ENCODE data around the gene KRT79. TPM values are rescaled to one million over a fixed set of nuclear protein-coding genes. Genes with fewer than 3 reads are reported as not detected.

KRT79 gene
- total RNA-seq, 1 donor from 2014 or later: not detected

- no peak overlapping the region for H3K27ac Mint-ChIP-seq (ENCODE audit: unreplicated experiment)
- peaks cover 6% of the 10 kb centered on the region for H3K27me3 Mint-ChIP-seq (ENCODE audit: unreplicated experiment)
- H3K9me3 Mint-ChIP-seq (ENCODE audit: unreplicated experiment): no peaks in the 10 kb centered on the region
- H3K4me3 Mint-ChIP-seq (ENCODE audit: unreplicated experiment): no peak overlapping the region
- no peak for DNase-seq
- H3K4me1 Mint-ChIP-seq (ENCODE audit: low read depth, unreplicated experiment): no peaks in the 10 kb centered on the region
- TF ChIP-seq CTCF (IDR thresholded peaks at IDR 0.05; ENCODE audit: partially characterized antibody, unreplicated experiment): no peak
- H3K36me3 Mint-ChIP-seq (ENCODE audit: unreplicated experiment): no peaks in the 10 kb centered on the region
These were observed 22.1 kb downstream of the KRT79 start for GRCh38 chr12:52812073-52812400.

GRCh38 chr12:52811191-52812072, 22.7 kb downstream of the KRT79 start:
- no peak for DNase-seq
- H3K4me1 Mint-ChIP-seq (ENCODE audit: low read depth, unreplicated experiment): no peaks in the 10 kb centered on the region
- peaks cover 2% of the 10 kb centered on the region for H3K9me3 Mint-ChIP-seq (ENCODE audit: unreplicated experiment)
- TF ChIP-seq CTCF (IDR thresholded peaks at IDR 0.05; ENCODE audit: partially characterized antibody, unreplicated experiment): no peak
- H3K27ac Mint-ChIP-seq (ENCODE audit: unreplicated experiment): no peak overlapping the region
- H3K36me3 Mint-ChIP-seq (ENCODE audit: unreplicated experiment): no peaks in the 10 kb centered on the region
- peaks cover 6% of the 10 kb centered on the region for H3K27me3 Mint-ChIP-seq (ENCODE audit: unreplicated experiment)
- no peak overlapping the region for H3K4me3 Mint-ChIP-seq (ENCODE audit: unreplicated experiment)

- H3K27ac Mint-ChIP-seq (ENCODE audit: unreplicated experiment): no peak overlapping the region
These were observed 23.6 kb downstream of the KRT79 start for GRCh38 chr12:52810554-52810953.

GRCh38 chr12:52809166-52809565, 24.9 kb downstream of the KRT79 start:
- H3K27ac Mint-ChIP-seq (ENCODE audit: unreplicated experiment): no peak overlapping the region
- peaks cover 3% of the 10 kb centered on the region for H3K9me3 Mint-ChIP-seq (ENCODE audit: unreplicated experiment)
- H3K4me3 Mint-ChIP-seq (ENCODE audit: unreplicated experiment): no peak overlapping the region
- no peaks in the 10 kb centered on the region for H3K4me1 Mint-ChIP-seq (ENCODE audit: low read depth, unreplicated experiment)
- peaks cover 6% of the 10 kb centered on the region for H3K27me3 Mint-ChIP-seq (ENCODE audit: unreplicated experiment)
- H3K36me3 Mint-ChIP-seq (ENCODE audit: unreplicated experiment): no peaks in the 10 kb centered on the region
- no peak for DNase-seq
- no peak for TF ChIP-seq CTCF (IDR thresholded peaks at IDR 0.05; ENCODE audit: partially characterized antibody, unreplicated experiment)

More at GRCh38 chr12:52810554-52810953, 23.6 kb downstream of the KRT79 start:
- DNase-seq: no peak
- Mint-ChIP-seq H3K4me3 (ENCODE audit: unreplicated experiment) (no peak overlapping the region), H3K36me3 (ENCODE audit: unreplicated experiment) (no peaks in the 10 kb centered on the region), H3K27me3 (ENCODE audit: unreplicated experiment) (peaks cover 8% of the 10 kb centered on the region), H3K4me1 (ENCODE audit: low read depth, unreplicated experiment) (no peaks in the 10 kb centered on the region), H3K9me3 (ENCODE audit: unreplicated experiment) (peaks cover 2% of the 10 kb centered on the region)
- TF ChIP-seq CTCF (IDR thresholded peaks at IDR 0.05; ENCODE audit: partially characterized antibody, unreplicated experiment): no peak

- no peak overlapping the region for H3K27ac Mint-ChIP-seq (ENCODE audit: unreplicated experiment)
- H3K4me3 Mint-ChIP-seq (ENCODE audit: unreplicated experiment): no peak overlapping the region
- peaks cover 5% of the 10 kb centered on the region for H3K27me3 Mint-ChIP-seq (ENCODE audit: unreplicated experiment)
- no peak for DNase-seq
- peaks cover 3% of the 10 kb centered on the region for H3K9me3 Mint-ChIP-seq (ENCODE audit: unreplicated experiment)
- no peaks in the 10 kb centered on the region for H3K4me1 Mint-ChIP-seq (ENCODE audit: low read depth, unreplicated experiment)
- no peak for TF ChIP-seq CTCF (IDR thresholded peaks at IDR 0.05; ENCODE audit: partially characterized antibody, unreplicated experiment)
- no peaks in the 10 kb centered on the region for H3K36me3 Mint-ChIP-seq (ENCODE audit: unreplicated experiment)
These were observed 25.4 kb downstream of the KRT79 start for GRCh38 chr12:52808573-52809160.

Data from glutamatergic neuron (in vitro differentiated cells).